Measurements from ENCODE around the gene TMEM147. TPM values are rescaled to one million over a fixed set of nuclear protein-coding genes. Genes with fewer than 3 reads are reported as not detected.

TMEM147 gene
- total and polyA plus RNA-seq, 2 of the 13 experiments (the other 11 are each of a cell fraction or from before 2014, with no cell fraction given) = 141 to 176 TPM

DNA sequence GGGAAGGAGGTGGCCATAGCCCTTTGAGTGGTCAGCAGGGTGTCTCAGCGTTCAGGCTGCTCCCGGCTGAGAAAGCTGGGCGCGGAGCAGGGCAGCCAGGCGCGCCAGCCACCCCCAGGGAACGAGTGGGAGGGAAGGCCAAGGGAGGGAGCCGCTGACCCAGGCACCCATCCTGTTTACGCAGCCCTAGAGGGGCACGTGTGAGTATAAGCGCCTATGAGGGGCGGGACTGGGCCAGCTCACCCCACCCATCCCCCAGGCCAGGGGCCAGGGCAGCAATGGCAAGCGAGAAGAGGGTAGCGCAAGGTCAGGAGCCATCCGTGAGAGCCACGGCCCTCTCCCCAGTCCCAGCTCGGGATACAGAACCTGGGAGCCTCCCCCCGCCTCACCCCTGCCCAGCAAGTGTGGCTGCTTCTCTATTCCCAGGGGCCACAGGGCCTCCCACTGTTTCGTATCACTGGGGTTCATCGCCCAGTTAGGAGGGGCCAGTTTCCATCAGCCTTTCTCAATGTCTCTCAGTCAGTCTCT is 31.1 kb upstream of the TMEM147 start (continued):
- TF ChIP-seq, protein P1, sequence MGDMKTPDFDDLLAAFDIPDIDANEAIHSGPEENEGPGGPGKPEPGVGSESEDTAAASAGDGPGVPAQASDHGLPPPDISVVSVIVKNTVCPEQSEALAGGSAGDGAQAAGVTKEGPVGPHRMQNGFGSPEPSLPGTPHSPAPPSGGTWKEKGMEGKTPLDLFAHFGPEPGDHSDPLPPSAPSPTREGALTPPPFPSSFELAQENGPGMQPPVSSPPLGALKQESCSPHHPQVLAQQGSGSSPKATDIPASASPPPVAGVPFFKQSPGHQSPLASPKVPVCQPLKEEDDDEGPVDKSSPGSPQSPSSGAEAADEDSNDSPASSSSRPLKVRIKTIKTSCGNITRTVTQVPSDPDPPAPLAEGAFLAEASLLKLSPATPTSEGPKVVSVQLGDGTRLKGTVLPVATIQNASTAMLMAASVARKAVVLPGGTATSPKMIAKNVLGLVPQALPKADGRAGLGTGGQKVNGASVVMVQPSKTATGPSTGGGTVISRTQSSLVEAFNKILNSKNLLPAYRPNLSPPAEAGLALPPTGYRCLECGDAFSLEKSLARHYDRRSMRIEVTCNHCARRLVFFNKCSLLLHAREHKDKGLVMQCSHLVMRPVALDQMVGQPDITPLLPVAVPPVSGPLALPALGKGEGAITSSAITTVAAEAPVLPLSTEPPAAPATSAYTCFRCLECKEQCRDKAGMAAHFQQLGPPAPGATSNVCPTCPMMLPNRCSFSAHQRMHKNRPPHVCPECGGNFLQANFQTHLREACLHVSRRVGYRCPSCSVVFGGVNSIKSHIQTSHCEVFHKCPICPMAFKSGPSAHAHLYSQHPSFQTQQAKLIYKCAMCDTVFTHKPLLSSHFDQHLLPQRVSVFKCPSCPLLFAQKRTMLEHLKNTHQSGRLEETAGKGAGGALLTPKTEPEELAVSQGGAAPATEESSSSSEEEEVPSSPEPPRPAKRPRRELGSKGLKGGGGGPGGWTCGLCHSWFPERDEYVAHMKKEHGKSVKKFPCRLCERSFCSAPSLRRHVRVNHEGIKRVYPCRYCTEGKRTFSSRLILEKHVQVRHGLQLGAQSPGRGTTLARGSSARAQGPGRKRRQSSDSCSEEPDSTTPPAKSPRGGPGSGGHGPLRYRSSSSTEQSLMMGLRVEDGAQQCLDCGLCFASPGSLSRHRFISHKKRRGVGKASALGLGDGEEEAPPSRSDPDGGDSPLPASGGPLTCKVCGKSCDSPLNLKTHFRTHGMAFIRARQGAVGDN (CRISPR knock-in tag; IDR thresholded peaks at IDR 0.05) = peak; percentile 58; the same call in 1 of the 2 replicates
- TF ChIP-seq ZNF619 (CRISPR knock-in tag; IDR thresholded peaks at IDR 0.05) (no peak), NR2F6 (IDR thresholded peaks at IDR 0.05) (no peak), NR2F6 (CRISPR knock-in tag; IDR thresholded peaks at IDR 0.05) (peak; percentile 24; the same call in 1 of the 2 replicates), SAFB2 (CRISPR knock-in tag; IDR thresholded peaks at IDR 0.05; ENCODE audit: borderline replicate concordance, low read depth) (no peak), POGZ (CRISPR knock-in tag; IDR thresholded peaks at IDR 0.05) (0 out of 2 replicates have a peak, but pooled peaks have one; percentile 26), ZNF776 (CRISPR knock-in tag; IDR thresholded peaks at IDR 0.05) (peak; percentile 44; the same call in 1 of the 2 replicates), ZNF274 (CRISPR knock-in tag; IDR thresholded peaks at IDR 0.05) (0 out of 2 replicates have a peak, but pooled peaks have one; percentile 19), SALL2 (CRISPR knock-in tag; IDR thresholded peaks at IDR 0.05) (0 out of 2 replicates have a peak, but pooled peaks have one; percentile 37), FOXP1 (IDR thresholded peaks at IDR 0.05) (no peak), FOXP1 (CRISPR knock-in tag; IDR thresholded peaks at IDR 0.05) (peak; percentile 40; the same call in 1 of the 2 replicates), SAP130 (CRISPR knock-in tag; IDR thresholded peaks at IDR 0.05; ENCODE audit: low read depth) (peak; percentile 26; the same call in 1 of the 2 replicates), FOXA3 (CRISPR knock-in tag; IDR thresholded peaks at IDR 0.05) (0 out of 2 replicates have a peak, but pooled peaks have one; percentile 17), ETV5 (CRISPR knock-in tag; IDR thresholded peaks at IDR 0.05; ENCODE audit: borderline replicate concordance) (0 out of 2 replicates have a peak, but pooled peaks have one; percentile 19)
- TF ChIP-seq, protein P2, sequence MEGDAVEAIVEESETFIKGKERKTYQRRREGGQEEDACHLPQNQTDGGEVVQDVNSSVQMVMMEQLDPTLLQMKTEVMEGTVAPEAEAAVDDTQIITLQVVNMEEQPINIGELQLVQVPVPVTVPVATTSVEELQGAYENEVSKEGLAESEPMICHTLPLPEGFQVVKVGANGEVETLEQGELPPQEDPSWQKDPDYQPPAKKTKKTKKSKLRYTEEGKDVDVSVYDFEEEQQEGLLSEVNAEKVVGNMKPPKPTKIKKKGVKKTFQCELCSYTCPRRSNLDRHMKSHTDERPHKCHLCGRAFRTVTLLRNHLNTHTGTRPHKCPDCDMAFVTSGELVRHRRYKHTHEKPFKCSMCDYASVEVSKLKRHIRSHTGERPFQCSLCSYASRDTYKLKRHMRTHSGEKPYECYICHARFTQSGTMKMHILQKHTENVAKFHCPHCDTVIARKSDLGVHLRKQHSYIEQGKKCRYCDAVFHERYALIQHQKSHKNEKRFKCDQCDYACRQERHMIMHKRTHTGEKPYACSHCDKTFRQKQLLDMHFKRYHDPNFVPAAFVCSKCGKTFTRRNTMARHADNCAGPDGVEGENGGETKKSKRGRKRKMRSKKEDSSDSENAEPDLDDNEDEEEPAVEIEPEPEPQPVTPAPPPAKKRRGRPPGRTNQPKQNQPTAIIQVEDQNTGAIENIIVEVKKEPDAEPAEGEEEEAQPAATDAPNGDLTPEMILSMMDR (CRISPR knock-in tag; IDR thresholded peaks at IDR 0.05) = 0 out of 2 replicates have a peak, but pooled peaks have one; percentile 34
- TF ChIP-seq, protein P3, sequence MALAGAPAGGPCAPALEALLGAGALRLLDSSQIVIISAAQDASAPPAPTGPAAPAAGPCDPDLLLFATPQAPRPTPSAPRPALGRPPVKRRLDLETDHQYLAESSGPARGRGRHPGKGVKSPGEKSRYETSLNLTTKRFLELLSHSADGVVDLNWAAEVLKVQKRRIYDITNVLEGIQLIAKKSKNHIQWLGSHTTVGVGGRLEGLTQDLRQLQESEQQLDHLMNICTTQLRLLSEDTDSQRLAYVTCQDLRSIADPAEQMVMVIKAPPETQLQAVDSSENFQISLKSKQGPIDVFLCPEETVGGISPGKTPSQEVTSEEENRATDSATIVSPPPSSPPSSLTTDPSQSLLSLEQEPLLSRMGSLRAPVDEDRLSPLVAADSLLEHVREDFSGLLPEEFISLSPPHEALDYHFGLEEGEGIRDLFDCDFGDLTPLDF (CRISPR knock-in tag; IDR thresholded peaks at IDR 0.05) = no peak
- TF ChIP-seq, protein P4, sequence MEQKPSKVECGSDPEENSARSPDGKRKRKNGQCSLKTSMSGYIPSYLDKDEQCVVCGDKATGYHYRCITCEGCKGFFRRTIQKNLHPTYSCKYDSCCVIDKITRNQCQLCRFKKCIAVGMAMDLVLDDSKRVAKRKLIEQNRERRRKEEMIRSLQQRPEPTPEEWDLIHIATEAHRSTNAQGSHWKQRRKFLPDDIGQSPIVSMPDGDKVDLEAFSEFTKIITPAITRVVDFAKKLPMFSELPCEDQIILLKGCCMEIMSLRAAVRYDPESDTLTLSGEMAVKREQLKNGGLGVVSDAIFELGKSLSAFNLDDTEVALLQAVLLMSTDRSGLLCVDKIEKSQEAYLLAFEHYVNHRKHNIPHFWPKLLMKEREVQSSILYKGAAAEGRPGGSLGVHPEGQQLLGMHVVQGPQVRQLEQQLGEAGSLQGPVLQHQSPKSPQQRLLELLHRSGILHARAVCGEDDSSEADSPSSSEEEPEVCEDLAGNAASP (CRISPR knock-in tag; IDR thresholded peaks at IDR 0.05; ENCODE audit: borderline replicate concordance) = 0 out of 2 replicates have a peak, but pooled peaks have one; percentile 20

Data from HepG2 (cell line).